HT-29 (cell line): Measurements from ENCODE around the gene FIGN. TPM values are rescaled to one million over a fixed set of nuclear protein-coding genes. Genes with fewer than 3 reads are reported as not detected.

Experiments used
- DNase-seq: peaks from one replicate; pipeline ENCODE4 v3.0.0-alpha.2; 2015; ENCODE audit warnings: low spot score
- total RNA-seq: library from RNA; depleted of rRNA; stranded (reverse); fragments of >200 nt; shearing (Covaris generic); gene quantifications from 2 replicates; pipeline ENCODE4 v1.2.3, GENCODE V29; 2014

FIGN gene
- total RNA-seq, 1 experiment from 2014 or later = not detected

DNA sequence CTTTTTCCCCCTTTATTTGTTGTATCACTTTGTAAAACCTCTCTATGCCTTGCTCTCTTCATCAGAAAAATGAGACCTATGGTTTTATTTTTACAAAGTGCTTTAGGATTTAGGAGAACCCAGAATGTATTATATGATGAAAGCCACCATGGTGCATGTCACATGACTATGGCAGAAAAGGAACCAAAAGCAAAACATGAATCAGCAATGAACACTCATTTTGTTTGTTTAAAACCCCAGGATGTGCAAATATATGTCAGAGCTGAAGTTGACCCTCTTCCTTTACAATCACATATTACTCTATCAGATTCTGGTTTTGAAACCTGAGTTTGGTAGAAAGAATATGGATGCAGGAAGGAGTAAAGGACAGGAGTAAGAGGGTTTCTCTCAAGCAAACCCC lies 70.0 kb downstream of the FIGN start:
- DNase-seq = no peak

DNA sequence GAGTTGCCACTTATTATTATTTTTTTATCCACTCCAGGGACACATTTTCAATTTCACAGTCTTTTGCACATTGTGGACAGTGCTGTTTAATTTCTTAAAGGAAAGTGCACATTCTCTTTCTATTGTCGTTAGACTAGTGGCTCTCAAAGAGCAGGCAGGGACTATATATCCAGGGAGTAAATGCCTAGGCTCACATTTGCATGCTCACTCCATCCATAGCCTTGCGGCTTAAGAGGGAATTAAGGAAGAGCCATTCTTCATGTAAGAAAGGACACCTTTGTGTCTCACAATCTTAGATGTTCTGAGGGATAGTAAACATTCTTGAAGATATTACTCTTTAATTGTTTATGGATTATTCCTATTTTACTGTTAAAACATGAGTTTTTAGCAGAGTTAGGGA lies 70.8 kb downstream of the FIGN start:
- DNase-seq = no peak

DNA sequence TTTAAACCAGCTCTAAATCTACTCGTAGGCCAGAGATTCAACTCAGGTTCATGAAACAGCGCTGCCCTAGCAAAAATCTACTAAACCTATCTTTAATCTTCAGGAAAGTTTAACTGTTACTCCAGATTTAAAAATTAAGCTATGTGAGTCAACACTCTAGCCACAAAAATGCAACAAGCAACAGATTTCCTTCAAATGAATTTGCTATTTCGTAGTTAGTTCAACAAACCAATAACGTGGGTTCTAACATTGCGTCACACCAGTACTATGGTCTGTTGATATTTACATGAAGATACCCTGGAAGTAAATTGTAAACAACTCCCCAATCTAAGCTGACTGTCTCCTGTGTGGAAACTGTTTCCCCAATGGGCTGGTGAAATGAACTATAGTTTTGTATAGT lies 71.2 kb downstream of the FIGN start:
- no peak for DNase-seq

GRCh38 chr2:163662141-163662780 lies 73.5 kb downstream of the FIGN start:
- DNase-seq = no peak

GRCh38 chr2:163659224-163659623 lies 76.6 kb downstream of the FIGN start:
- DNase-seq = no peak

GRCh38 chr2:163658556-163658955 lies 77.3 kb downstream of the FIGN start:
- no peak for DNase-seq

DNA sequence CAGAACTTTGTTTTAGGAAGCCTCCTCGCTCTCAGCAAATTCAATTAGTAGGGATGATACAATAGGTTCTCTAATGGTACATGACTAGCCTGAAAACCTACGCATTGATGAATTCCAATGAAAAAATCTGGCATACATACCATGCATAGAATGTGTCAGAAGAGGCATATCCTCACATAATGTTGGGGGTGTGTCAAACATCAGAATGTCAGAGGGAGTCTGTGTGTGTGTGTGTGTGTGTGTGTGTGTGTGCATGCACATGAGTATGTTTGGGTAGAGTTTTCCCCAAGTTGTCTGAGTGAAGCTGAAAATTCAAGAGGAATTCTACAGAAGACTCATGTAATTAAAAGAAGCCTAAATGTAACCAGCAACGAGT lies 78.5 kb downstream of the FIGN start:
- DNase-seq = no peak

- no peak for DNase-seq
These were observed 79.1 kb downstream of the FIGN start for GRCh38 chr2:163656622-163657280.

GRCh38 chr2:163655667-163656066 lies 80.1 kb downstream of the FIGN start:
- no peak for DNase-seq

DNA sequence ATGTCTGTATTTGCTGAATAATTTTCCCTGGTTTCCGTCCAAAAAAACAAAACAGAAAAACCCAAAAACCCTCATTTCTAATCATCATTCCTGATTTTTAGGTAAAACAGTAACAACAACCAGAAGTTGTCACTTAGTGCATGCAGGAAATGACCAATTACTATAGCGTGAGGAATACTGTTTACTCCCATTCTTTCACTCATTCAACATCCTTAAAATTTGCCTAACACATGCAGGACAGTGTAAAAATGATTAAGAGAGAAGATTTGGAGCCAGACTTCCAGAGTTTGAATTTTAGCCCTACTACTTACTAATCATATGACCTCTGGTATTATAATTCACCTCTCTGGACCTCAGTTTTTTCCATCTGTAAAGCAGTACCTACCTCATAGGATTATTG lies 83.1 kb downstream of the FIGN start:
- DNase-seq = no peak

GRCh38 chr2:163649080-163649479 lies 86.7 kb downstream of the FIGN start:
- no peak for DNase-seq

DNA sequence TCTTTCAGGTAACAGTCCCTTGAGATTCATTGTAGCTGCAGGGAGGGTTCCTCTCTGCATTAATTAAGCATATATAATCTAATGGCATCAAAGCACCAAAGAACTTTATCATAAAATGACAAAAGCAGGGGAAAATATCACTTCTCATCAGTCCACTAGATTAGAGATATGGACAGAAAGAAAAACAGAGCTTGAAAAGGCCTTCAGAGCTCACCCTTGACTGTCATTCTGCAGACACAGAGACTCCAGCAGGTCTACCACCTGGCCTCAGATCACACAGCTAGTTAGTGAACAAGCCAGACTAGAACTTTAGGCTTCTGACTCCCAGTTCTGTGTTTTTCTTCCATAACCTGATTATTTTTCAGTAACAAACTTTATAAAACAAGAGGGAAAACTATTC lies 88.5 kb downstream of the FIGN start:
- DNase-seq = no peak

DNA sequence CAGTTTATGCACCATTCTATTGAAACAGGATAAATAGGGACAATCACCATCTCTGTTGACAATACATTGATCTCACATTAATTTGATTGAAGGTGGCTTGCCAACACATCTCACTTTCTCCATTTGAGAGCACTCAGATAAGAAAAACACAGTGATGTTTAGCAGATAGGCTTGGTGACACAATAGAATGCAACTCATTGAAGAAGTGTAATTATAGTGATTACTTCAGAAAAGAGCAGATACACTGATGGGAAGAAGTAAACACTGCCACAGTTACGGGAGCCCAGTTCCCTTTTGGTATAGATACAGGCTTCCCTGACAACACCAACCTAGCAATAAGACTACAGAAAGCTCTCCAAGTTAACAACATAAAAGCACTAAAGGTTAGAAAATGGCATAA lies 89.1 kb downstream of the FIGN start:
- DNase-seq = no peak

GRCh38 chr2:163644238-163644637 lies 91.6 kb downstream of the FIGN start:
- no peak for DNase-seq

- no peak for DNase-seq
These were observed 93.8 kb downstream of the FIGN start for GRCh38 chr2:163641986-163642385.

DNA sequence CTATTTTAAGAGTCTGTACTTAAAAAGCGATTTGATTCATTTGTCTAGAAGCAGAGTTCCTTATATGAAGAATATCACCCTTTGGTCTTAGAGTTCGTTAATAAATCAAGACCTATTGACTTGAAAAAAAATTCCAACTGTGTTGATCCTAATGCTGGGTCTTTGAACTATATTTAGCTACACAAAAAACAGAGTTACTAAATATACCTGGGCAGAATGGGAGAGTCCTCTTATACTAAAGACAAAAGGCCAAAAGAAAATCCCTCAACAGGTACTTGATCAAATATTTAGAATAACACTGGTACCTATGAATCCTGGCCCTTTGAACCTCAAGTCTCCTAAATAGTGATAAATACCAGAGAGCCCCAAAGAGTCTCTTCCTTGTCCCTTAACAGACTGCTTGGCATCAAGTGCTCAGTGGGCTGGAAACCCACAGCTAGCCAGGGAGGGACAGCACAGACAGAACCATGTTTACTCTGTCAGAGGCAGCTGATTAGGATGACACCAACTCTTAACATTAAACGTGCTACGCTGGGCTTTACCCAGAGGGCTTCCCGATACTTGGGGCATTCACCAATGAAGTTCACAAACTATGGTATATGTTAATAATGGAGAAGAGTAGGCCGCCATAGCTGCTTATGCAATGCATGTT lies 95.1 kb downstream of the FIGN start:
- DNase-seq = no peak

- no peak for DNase-seq
These were observed 97.9 kb downstream of the FIGN start for GRCh38 chr2:163637871-163638270.

- DNase-seq = no peak
These were observed 102.5 kb downstream of the FIGN start for GRCh38 chr2:163633291-163633690.

- no peak for DNase-seq
These were observed 105.0 kb downstream of the FIGN start for GRCh38 chr2:163630836-163631235.

- no peak for DNase-seq
These were observed 109.1 kb downstream of the FIGN start for GRCh38 chr2:163626639-163627109.

- DNase-seq = no peak
These were observed 109.6 kb downstream of the FIGN start for GRCh38 chr2:163626208-163626607.

DNA sequence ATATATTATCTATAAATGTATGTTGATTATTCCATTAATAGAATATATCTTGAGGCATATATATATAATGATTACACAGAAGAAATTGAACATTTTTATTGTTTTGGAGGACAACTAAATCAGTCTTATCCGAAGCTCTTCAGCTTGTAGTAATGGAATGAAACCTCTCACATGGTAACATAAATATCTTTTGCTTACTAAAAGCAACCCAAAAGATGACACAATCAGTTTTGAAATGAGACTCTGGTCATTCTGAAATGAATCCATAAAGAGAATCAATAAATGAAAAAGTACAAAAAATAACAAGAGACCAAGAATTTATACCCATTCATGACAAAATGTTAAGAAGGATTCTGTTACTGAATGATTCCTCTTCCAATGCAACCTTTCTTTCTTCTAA lies 110.2 kb downstream of the FIGN start:
- DNase-seq = no peak

DNA sequence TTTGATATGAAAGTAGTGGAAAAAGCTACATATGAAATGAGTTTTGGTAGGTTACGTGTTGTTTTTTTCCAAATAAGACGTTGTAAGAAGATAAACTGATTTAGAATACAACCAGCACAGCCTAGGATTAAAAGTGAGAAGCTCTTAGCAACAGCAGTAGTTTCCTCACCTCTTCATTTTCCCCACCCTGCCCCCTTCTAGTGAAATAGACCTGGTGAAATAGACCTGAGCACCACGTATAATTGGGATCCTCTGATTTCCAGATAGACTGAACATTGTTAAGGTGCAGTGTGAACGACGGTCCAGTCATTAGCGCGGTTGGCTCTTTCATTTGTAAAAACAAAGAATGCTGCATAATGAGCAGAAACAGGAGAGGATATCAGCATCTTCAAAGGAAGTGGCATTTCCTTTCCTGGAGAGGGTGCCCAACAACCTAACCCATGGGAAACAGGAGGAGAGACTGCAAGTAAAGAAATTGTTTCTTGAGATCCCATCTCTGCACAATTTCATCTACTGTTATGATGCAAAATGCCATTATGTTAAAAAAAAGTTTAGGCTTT lies 114.3 kb downstream of the FIGN start:
- no peak for DNase-seq
